Caco-2 (cell line): ENCODE results near the gene SYNJ1. TPM values are rescaled to one million over a fixed set of nuclear protein-coding genes. Genes with fewer than 3 reads are reported as not detected.
"Not testable (repeated sequence)": the region's sequence is repeated elsewhere in the genome, so short reads cannot be mapped to it uniquely, and the experiment has no call there.

Source experiments
- BruUV-seq: library from RNA; stranded (reverse); fragments of 400-500 nt; replicated peaks from 2 replicates; lab custom pipeline; 2021; lab: Mats Ljungman, UMichigan
- CTCF ChIA-PET: fragments of 300-600 bp; sonication (Branson Sonifier 250); formaldehyde crosslinking; loops from one replicate; lab custom pipeline; 2022; ENCODE audit warnings: antibody characterized with exemption; lab: Charles Lee
- POLR2A ChIA-PET: fragments of 300-600 bp; sonication (Branson Sonifier 250); formaldehyde crosslinking; loops from one replicate; lab custom pipeline; 2022; ENCODE audit warnings: antibody characterized with exemption; lab: Charles Lee
- DNase-seq, 2 experiments: peaks; one replicate each; pipeline versions ENCODE4 v3.0.0 to v3.0.0-alpha.2; 2020 to 2022
- H3K27me3 ChIP-seq: replicated peaks from 2 replicates; pipeline ENCODE4 v1.6.0; 2011; ENCODE audit warnings: low read length; ENCODE audit not compliant: control insufficient read depth, insufficient read depth
- H3K36me3 ChIP-seq: 2 replicates; pipeline ENCODE4 v1.5.1; 2011; ENCODE audit warnings: low read length; ENCODE audit not compliant: control insufficient read depth, insufficient read depth
- H3K4me1 ChIP-seq: fragments of 250-450 bp; sonication (Bioruptor Pico); 2 replicates; pipeline ENCODE4 v1.5.1; 2020; ENCODE audit warnings: mild to moderate bottlenecking
- H3K4me3 ChIP-seq: 2 replicates; pipeline ENCODE4 v1.5.1; 2011; ENCODE audit warnings: low read depth, mild to moderate bottlenecking, control low read depth, low read length
- H3K9me3 ChIP-seq: fragments of 250-450 bp; sonication (Bioruptor Pico); 2 replicates; pipeline ENCODE4 v1.5.1; 2020; ENCODE audit warnings: mild to moderate bottlenecking, moderate library complexity
- H3K27ac Mint-ChIP-seq: one replicate; pipeline ENCODE4 v1.8.0; 2022; ENCODE audit warnings: mixed read lengths; ENCODE audit not compliant: unreplicated experiment
- H3K27me3 Mint-ChIP-seq: one replicate; pipeline ENCODE4 v1.8.0; 2022; ENCODE audit warnings: mixed read lengths; ENCODE audit not compliant: insufficient read depth, unreplicated experiment
- H3K36me3 Mint-ChIP-seq: one replicate; pipeline ENCODE4 v1.8.0; 2022; ENCODE audit warnings: mild to moderate bottlenecking, mixed read lengths; ENCODE audit not compliant: insufficient read depth, unreplicated experiment
- H3K4me1 Mint-ChIP-seq: one replicate; pipeline ENCODE4 v1.8.0; 2022; ENCODE audit warnings: low read depth, mixed read lengths; ENCODE audit not compliant: unreplicated experiment
- H3K4me3 Mint-ChIP-seq: one replicate; pipeline ENCODE4 v1.8.0; 2022; ENCODE audit warnings: mild to moderate bottlenecking, moderate library complexity, mixed read lengths; ENCODE audit not compliant: unreplicated experiment
- H3K9me3 Mint-ChIP-seq: one replicate; pipeline ENCODE4 v1.8.0; 2022; ENCODE audit warnings: mixed read lengths; ENCODE audit not compliant: unreplicated experiment
- CTCF ChIP-seq, 2 experiments: fragments of 200-600 bp in 1 of 2; IDR thresholded peaks; 1 replicate in 1 of 2; 2 replicates in 1 of 2; pipeline versions ENCODE4 v1.5.1 to v1.8.0; 2011 to 2022; ENCODE audit warnings: antibody characterized with exemption in 1 of 2, control low read depth in 1 of 2, inconsistent platforms in 1 of 2, low read depth in 1 of 2, low read length in 1 of 2, mild to moderate bottlenecking in 1 of 2, moderate library complexity in 1 of 2; ENCODE audit not compliant: insufficient read depth in 1 of 2, severe bottlenecking in 1 of 2, unreplicated experiment in 1 of 2
- intact Hi-C: fragments of 100-400 bp; cut with micrococcal nuclease; formaldehyde crosslinking; loops from one replicate; pipeline ENCODE4 v1.10.0; 2022; ENCODE audit not compliant: unreplicated experiment
- total RNA-seq: library from RNA; stranded (reverse); gene quantifications from 2 replicates; pipeline ENCODE4 v1.2.3, GENCODE V29; 2022

The SYNJ1 gene
- total RNA-seq, 1 experiment from 2014 or later, result 8.3 TPM

- H3K27ac Mint-ChIP-seq, result no peak overlapping the region
- Histone ChIP-seq H3K9me3 (peaks cover 3% of the 10 kb centered on the region; the same call in 1 of the 2 replicates), H3K36me3 (no peaks in the 10 kb centered on the region), H3K4me1 (no peaks in the 10 kb centered on the region), H3K27me3 (no peaks in the 10 kb centered on the region), H3K4me3 (no peak overlapping the region)
- H3K36me3 Mint-ChIP-seq, result peaks cover 48% of the 10 kb centered on the region
- H3K4me3 Mint-ChIP-seq, result no peak overlapping the region
- POLR2A ChIA-PET, result no interaction called here
- H3K9me3 Mint-ChIP-seq, result peaks cover 9% of the 10 kb centered on the region
- BruUV-seq, result no TSS peak
- intact Hi-C loops, result no loop called here
- DNase-seq, result no peak
- CTCF ChIA-PET, result no interaction called here
- no peaks in the 10 kb centered on the region for H3K27me3 Mint-ChIP-seq
- no peaks in the 10 kb centered on the region for H3K4me1 Mint-ChIP-seq
- no peak for TF ChIP-seq CTCF (IDR thresholded peaks at IDR 0.05; ENCODE audit: insufficient read depth in 1 of 2, low read depth in 1 of 2, low read length in 1 of 2, severe bottlenecking in 1 of 2, unreplicated experiment in 1 of 2)
Observed at GRCh38 chr21:32666258-32666657, 61.6 kb downstream of the SYNJ1 start.

- H3K36me3 Mint-ChIP-seq, result peaks cover 53% of the 10 kb centered on the region
- intact Hi-C loops, H3K4me1 ChIP-seq, POLR2A ChIA-PET, H3K36me3 ChIP-seq, H3K9me3 ChIP-seq, H3K27me3 ChIP-seq, H3K4me1 Mint-ChIP-seq, BruUV-seq, H3K9me3 Mint-ChIP-seq, H3K27ac Mint-ChIP-seq, DNase-seq, H3K4me3 Mint-ChIP-seq, H3K4me3 ChIP-seq, H3K27me3 Mint-ChIP-seq, CTCF ChIA-PET: not testable (repeated sequence)
Observed at GRCh38 chr21:32664095-32664494, 63.7 kb downstream of the SYNJ1 start.

GRCh38 chr21:32661981-32662380, 65.8 kb downstream of the SYNJ1 start:
- H3K4me1 ChIP-seq, H3K9me3 Mint-ChIP-seq, H3K9me3 ChIP-seq, H3K27ac Mint-ChIP-seq, H3K4me3 Mint-ChIP-seq, H3K4me1 Mint-ChIP-seq, H3K27me3 Mint-ChIP-seq, POLR2A ChIA-PET, H3K4me3 ChIP-seq, CTCF ChIA-PET, H3K27me3 ChIP-seq, BruUV-seq, intact Hi-C loops, DNase-seq, H3K36me3 ChIP-seq: not testable (repeated sequence)
- H3K36me3 Mint-ChIP-seq, result peaks cover 59% of the 10 kb centered on the region

- intact Hi-C loops, POLR2A ChIA-PET, H3K27ac Mint-ChIP-seq, H3K27me3 Mint-ChIP-seq, H3K27me3 ChIP-seq, H3K4me3 ChIP-seq, H3K4me1 Mint-ChIP-seq, H3K4me1 ChIP-seq, H3K4me3 Mint-ChIP-seq, DNase-seq, H3K36me3 ChIP-seq, H3K9me3 ChIP-seq, H3K9me3 Mint-ChIP-seq, CTCF ChIA-PET, BruUV-seq: not testable (repeated sequence)
- peaks cover 56% of the 10 kb centered on the region for H3K36me3 Mint-ChIP-seq
Observed at GRCh38 chr21:32661026-32661782, 66.6 kb downstream of the SYNJ1 start.
